ENCODE data around the gene LUZP2.

LUZP2 gene

GRCh38 chr11:25066706-25067105, 569.9 kb downstream of the LUZP2 start:
- POLR2A ChIA-PET, result no interaction called here
- WGBS (ENCODE audit: insufficient coverage), result no CpG with 5 or more reads among the region's 2 CpGs
- H3K27ac ChIP-seq (ENCODE audit: insufficient read depth in 1 of 2, low read depth in 1 of 2, low read length in 2 of 2, poor library complexity in 1 of 2, severe bottlenecking in 2 of 2), result no peak overlapping the region
- H3K4me1 ChIP-seq (ENCODE audit: control extremely low read depth in 1 of 4, control insufficient read depth in 4 of 4, insufficient read depth in 4 of 4, low read length in 3 of 4), result no peaks in the 10 kb centered on the region
- H3K9me3 ChIP-seq (ENCODE audit: control extremely low read depth in 1 of 5, control insufficient read depth in 4 of 5, insufficient read depth in 2 of 5, low read depth in 1 of 5, low read length in 4 of 5), result no peaks in the 10 kb centered on the region
- H3K27me3 ChIP-seq (replicated peaks in 2 of 5; ENCODE audit: control insufficient read depth in 4 of 5, insufficient read depth in 5 of 5, low read length in 4 of 5), result no peaks in the 10 kb centered on the region
- H3K4me3 ChIP-seq (ENCODE audit: control insufficient read depth in 1 of 7, extremely low read depth in 1 of 7, insufficient read depth in 4 of 7, low read depth in 2 of 7, low read length in 6 of 7), result no peak overlapping the region
- CTCF ChIA-PET, result no interaction called here
- no peak for DNase-seq
- no peaks in the 10 kb centered on the region for H3K36me3 ChIP-seq (ENCODE audit: control insufficient read depth in 4 of 4, insufficient read depth in 4 of 4, low read length in 3 of 4)

DNA sequence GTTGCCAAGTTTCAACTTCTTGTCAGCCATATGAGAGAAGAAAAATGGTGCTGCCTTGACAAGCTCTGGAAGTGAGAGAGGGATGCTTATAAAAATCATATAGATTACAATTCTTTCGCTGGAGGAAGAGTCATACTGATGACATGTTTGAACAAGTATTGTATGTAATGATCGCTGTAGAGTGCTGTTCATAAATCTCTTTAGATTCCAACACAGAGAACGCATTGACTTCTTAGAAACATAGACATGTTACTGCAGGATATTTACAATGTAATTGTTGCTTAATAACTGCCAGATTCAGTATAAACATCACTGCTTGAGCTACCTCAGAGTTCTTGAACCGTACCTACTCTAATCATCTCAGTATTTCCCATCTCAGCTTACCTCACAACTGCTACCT, 571.6 kb downstream of the LUZP2 start:
- POLR2A ChIA-PET, result no interaction called here
- H3K36me3 ChIP-seq (ENCODE audit: control insufficient read depth in 4 of 4, insufficient read depth in 4 of 4, low read length in 3 of 4), result no peaks in the 10 kb centered on the region
- H3K4me3 ChIP-seq (ENCODE audit: control insufficient read depth in 1 of 7, extremely low read depth in 1 of 7, insufficient read depth in 4 of 7, low read depth in 2 of 7, low read length in 6 of 7), result no peak overlapping the region
- no peaks in the 10 kb centered on the region for H3K4me1 ChIP-seq (ENCODE audit: control extremely low read depth in 1 of 4, control insufficient read depth in 4 of 4, insufficient read depth in 4 of 4, low read length in 3 of 4)
- H3K27me3 ChIP-seq (replicated peaks in 2 of 5; ENCODE audit: control insufficient read depth in 4 of 5, insufficient read depth in 5 of 5, low read length in 4 of 5), result no peaks in the 10 kb centered on the region
- WGBS (ENCODE audit: insufficient coverage), result 80% methylated on average over 2 of the region's 4 CpGs
- no peaks in the 10 kb centered on the region for H3K9me3 ChIP-seq (ENCODE audit: control extremely low read depth in 1 of 5, control insufficient read depth in 4 of 5, insufficient read depth in 2 of 5, low read depth in 1 of 5, low read length in 4 of 5)
- CTCF ChIA-PET, result no interaction called here
- DNase-seq, result no peak
- H3K27ac ChIP-seq (ENCODE audit: insufficient read depth in 1 of 2, low read depth in 1 of 2, low read length in 2 of 2, poor library complexity in 1 of 2, severe bottlenecking in 2 of 2), result no peak overlapping the region

GRCh38 chr11:25094085-25094802, 597.4 kb downstream of the LUZP2 start:
- CTCF ChIA-PET, result no interaction called here
- no peak for DNase-seq
- Histone ChIP-seq H3K27ac (ENCODE audit: insufficient read depth in 1 of 2, low read depth in 1 of 2, low read length in 2 of 2, poor library complexity in 1 of 2, severe bottlenecking in 2 of 2) (no peak overlapping the region), H3K4me1 (ENCODE audit: control extremely low read depth in 1 of 4, control insufficient read depth in 4 of 4, insufficient read depth in 4 of 4, low read length in 3 of 4) (no peaks in the 10 kb centered on the region), H3K36me3 (ENCODE audit: control insufficient read depth in 4 of 4, insufficient read depth in 4 of 4, low read length in 3 of 4) (no peaks in the 10 kb centered on the region), H3K27me3 (replicated peaks in 2 of 5; ENCODE audit: control insufficient read depth in 4 of 5, insufficient read depth in 5 of 5, low read length in 4 of 5) (no peaks in the 10 kb centered on the region), H3K9me3 (ENCODE audit: control extremely low read depth in 1 of 5, control insufficient read depth in 4 of 5, insufficient read depth in 2 of 5, low read depth in 1 of 5, low read length in 4 of 5) (no peaks in the 10 kb centered on the region), H3K4me3 (ENCODE audit: control insufficient read depth in 1 of 7, extremely low read depth in 1 of 7, insufficient read depth in 4 of 7, low read depth in 2 of 7, low read length in 6 of 7) (no peak overlapping the region)
- whole genome bisulfite sequencing (ENCODE audit: insufficient coverage), result 93% methylated on average over 5 of the region's 6 CpGs
- POLR2A ChIA-PET, result no interaction called here

GRCh38 chr11:25119416-25119815, 622.6 kb downstream of the LUZP2 start:
- no peak for DNase-seq
- ChIA-PET CTCF (no interaction called here), POLR2A (no interaction called here)
- H3K4me1 ChIP-seq (ENCODE audit: control extremely low read depth in 1 of 4, control insufficient read depth in 4 of 4, insufficient read depth in 4 of 4, low read length in 3 of 4), result no peaks in the 10 kb centered on the region
- no peak overlapping the region for H3K4me3 ChIP-seq (ENCODE audit: control insufficient read depth in 1 of 7, extremely low read depth in 1 of 7, insufficient read depth in 4 of 7, low read depth in 2 of 7, low read length in 6 of 7)
- H3K27me3 ChIP-seq (replicated peaks in 2 of 5; ENCODE audit: control insufficient read depth in 4 of 5, insufficient read depth in 5 of 5, low read length in 4 of 5), result no peaks in the 10 kb centered on the region
- no peaks in the 10 kb centered on the region for H3K9me3 ChIP-seq (ENCODE audit: control extremely low read depth in 1 of 5, control insufficient read depth in 4 of 5, insufficient read depth in 2 of 5, low read depth in 1 of 5, low read length in 4 of 5)
- no peak overlapping the region for H3K27ac ChIP-seq (ENCODE audit: insufficient read depth in 1 of 2, low read depth in 1 of 2, low read length in 2 of 2, poor library complexity in 1 of 2, severe bottlenecking in 2 of 2)
- WGBS (ENCODE audit: insufficient coverage), result 94% methylated on average over 2 of the region's 3 CpGs
- no peaks in the 10 kb centered on the region for H3K36me3 ChIP-seq (ENCODE audit: control insufficient read depth in 4 of 4, insufficient read depth in 4 of 4, low read length in 3 of 4)

Measured in common myeloid progenitor, CD34-positive (primary cell).